Type B pancreatic cell (in vitro differentiated cells): ENCODE measurements around the gene STARD9. TPM values are rescaled to one million over a fixed set of nuclear protein-coding genes. Genes with fewer than 3 reads are reported as not detected.

ENCODE experiments used
- DNase-seq: peaks from one replicate; pipeline ENCODE4 v3.0.0; 2021; ENCODE audit warnings: mixed read lengths; ENCODE audit not compliant: unreplicated experiment; ENCODE audit errors: extremely low spot score
- H3K27ac Mint-ChIP-seq: 2 replicates; pipeline ENCODE4 v1.8.0; 2021; ENCODE audit warnings: mild to moderate bottlenecking, mixed read lengths
- H3K27me3 Mint-ChIP-seq: 2 replicates; pipeline ENCODE4 v1.8.0; 2021; ENCODE audit warnings: mixed read lengths
- H3K36me3 Mint-ChIP-seq: 2 replicates; pipeline ENCODE4 v1.8.0; 2021; ENCODE audit warnings: mixed read lengths
- H3K4me1 Mint-ChIP-seq: one replicate; pipeline ENCODE4 v1.8.0; 2021; ENCODE audit warnings: mixed read lengths; ENCODE audit not compliant: unreplicated experiment
- H3K4me3 Mint-ChIP-seq: 2 replicates; pipeline ENCODE4 v1.8.0; 2021; ENCODE audit warnings: mild to moderate bottlenecking, mixed read lengths
- H3K9me3 Mint-ChIP-seq: 2 replicates; pipeline ENCODE4 v1.8.0; 2021; ENCODE audit warnings: mixed read lengths
- CTCF ChIP-seq: fragments of 200-600 bp; sonication (generic); conservative IDR thresholded peaks from 2 replicates; pipeline ENCODE4 v1.5.0; 2021; ENCODE audit warnings: antibody characterized with exemption, mild to moderate bottlenecking
- total RNA-seq: library from RNA; stranded (reverse); gene quantifications from 2 replicates; pipeline ENCODE4 v1.2.1, GENCODE V29; 2021; ENCODE audit warnings: low replicate concordance

STARD9 gene
- total RNA-seq, 1 donor from 2014 or later: 13.7 TPM

DNA sequence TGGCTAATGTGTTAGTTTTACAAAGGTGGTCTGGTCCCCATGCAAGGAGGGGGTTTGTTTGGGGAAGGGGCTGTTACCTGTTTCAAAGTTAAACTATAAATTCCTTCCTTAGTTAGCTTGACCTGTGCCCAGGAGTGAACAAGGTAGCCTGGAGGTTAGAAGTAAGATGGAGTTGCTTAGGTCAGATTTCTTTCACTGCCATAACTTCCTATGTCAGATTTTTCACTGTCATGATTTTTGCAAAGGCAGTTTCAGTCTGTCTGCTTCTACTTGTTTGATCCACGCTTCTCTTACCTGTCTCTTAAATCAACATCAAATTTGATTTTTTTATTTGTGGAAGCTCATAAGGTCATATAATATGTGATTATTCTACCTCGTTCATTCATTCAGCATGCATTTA lies 28.6 kb downstream of the STARD9 start:
- H3K27me3 Mint-ChIP-seq: no peaks in the 10 kb centered on the region
- H3K36me3 Mint-ChIP-seq: peaks cover 19% of the 10 kb centered on the region
- TF ChIP-seq CTCF: no peak
- DNase-seq: no peak
- no peak overlapping the region for H3K27ac Mint-ChIP-seq
- peaks cover 28% of the 10 kb centered on the region for H3K4me1 Mint-ChIP-seq
- H3K4me3 Mint-ChIP-seq: no peak overlapping the region
- no peaks in the 10 kb centered on the region for H3K9me3 Mint-ChIP-seq

GRCh38 chr15:42604894-42605744 lies 29.7 kb downstream of the STARD9 start:
- Mint-ChIP-seq H3K36me3 (peaks cover 13% of the 10 kb centered on the region), H3K27me3 (no peaks in the 10 kb centered on the region), H3K9me3 (no peaks in the 10 kb centered on the region), H3K27ac (peak overlapping the region; percentile 25), H3K4me1 (peaks cover 28% of the 10 kb centered on the region), H3K4me3 (no peak overlapping the region)
- no peak for DNase-seq
- TF ChIP-seq CTCF: no peak

GRCh38 chr15:42605796-42606195 lies 30.4 kb downstream of the STARD9 start:
- Mint-ChIP-seq H3K27me3 (no peaks in the 10 kb centered on the region), H3K4me1 (peaks cover 28% of the 10 kb centered on the region), H3K27ac (no peak overlapping the region), H3K4me3 (no peak overlapping the region), H3K36me3 (peaks cover 11% of the 10 kb centered on the region), H3K9me3 (no peaks in the 10 kb centered on the region)
- no peak for DNase-seq
- no peak for TF ChIP-seq CTCF

- no peak overlapping the region for H3K4me3 Mint-ChIP-seq
- H3K4me1 Mint-ChIP-seq: peaks cover 28% of the 10 kb centered on the region
- no peak overlapping the region for H3K27ac Mint-ChIP-seq
- H3K36me3 Mint-ChIP-seq: peaks cover 11% of the 10 kb centered on the region
- H3K9me3 Mint-ChIP-seq: no peaks in the 10 kb centered on the region
- no peak for DNase-seq
- no peak for TF ChIP-seq CTCF
- no peaks in the 10 kb centered on the region for H3K27me3 Mint-ChIP-seq
Observed at GRCh38 chr15:42608110-42608531, 32.7 kb downstream of the STARD9 start.

DNA sequence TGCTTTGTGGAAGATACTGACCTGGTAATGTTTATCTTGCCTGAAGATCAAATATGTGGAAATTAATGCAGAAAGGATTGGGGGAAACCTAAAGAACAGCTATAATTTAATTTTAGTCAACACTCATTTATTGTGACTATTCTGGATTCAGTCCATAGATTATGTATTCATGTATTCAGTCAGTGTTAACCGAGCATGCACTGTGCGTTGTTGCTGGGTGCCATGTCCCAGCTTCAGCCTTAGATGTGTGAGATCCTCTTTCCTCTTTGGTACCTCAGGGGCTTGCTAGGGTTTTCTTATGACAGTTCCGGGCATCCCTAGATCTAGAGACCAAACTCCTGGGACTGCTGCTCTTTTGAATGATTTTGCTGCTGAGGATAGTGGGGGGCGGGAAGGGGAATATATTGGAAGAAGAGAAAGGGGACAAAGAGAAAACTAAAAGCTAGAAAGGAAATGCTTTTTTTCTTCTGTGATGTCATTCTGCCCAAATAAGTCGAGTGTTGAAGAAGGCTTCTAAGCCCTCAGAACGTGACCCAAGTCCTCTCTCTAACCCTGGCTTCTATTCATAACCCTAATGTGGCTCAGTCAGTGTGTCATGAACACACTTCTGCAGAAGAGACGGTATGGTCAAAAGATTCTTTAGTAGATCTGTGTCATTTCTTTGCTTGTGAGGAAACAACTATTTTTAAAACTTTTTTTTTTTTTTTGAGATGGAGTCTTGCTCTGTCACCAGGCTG lies 33.5 kb downstream of the STARD9 start:
- H3K9me3 Mint-ChIP-seq: no peaks in the 10 kb centered on the region
- no peak overlapping the region for H3K4me3 Mint-ChIP-seq
- no peaks in the 10 kb centered on the region for H3K27me3 Mint-ChIP-seq
- no peak for TF ChIP-seq CTCF
- H3K36me3 Mint-ChIP-seq: peaks cover 7% of the 10 kb centered on the region
- DNase-seq: no peak
- H3K4me1 Mint-ChIP-seq: peaks cover 23% of the 10 kb centered on the region
- H3K27ac Mint-ChIP-seq: no peak overlapping the region
